Measurements from ENCODE around the gene ADCY5. TPM values are rescaled to one million over a fixed set of nuclear protein-coding genes. Genes with fewer than 3 reads are reported as not detected.

The ADCY5 gene
- total RNA-seq, 2 donors from 2014 or later = 5.6 to 7.8 TPM

GRCh38 chr3:123349566-123350435, 99.1 kb downstream of the ADCY5 start:
- no peak for TF ChIP-seq CTCF (IDR thresholded peaks at IDR 0.05)
- no peak for DNase-seq
- no peaks in the 10 kb centered on the region for H3K27me3 ChIP-seq
- no peaks in the 10 kb centered on the region for H3K36me3 ChIP-seq
- no peaks in the 10 kb centered on the region for H3K9me3 ChIP-seq
- no peak overlapping the region for H3K27ac ChIP-seq
- no peak overlapping the region for H3K9ac ChIP-seq (ENCODE audit: low read depth in 2 of 2, low read length in 2 of 2)
- H3K4me3 ChIP-seq = no peak overlapping the region
- intact Hi-C loops (cut with DNase I) = no loop called here
- H3K4me1 ChIP-seq = no peaks in the 10 kb centered on the region

- H3K4me3 ChIP-seq = no peak overlapping the region
- H3K9me3 ChIP-seq = no peaks in the 10 kb centered on the region
- H3K36me3 ChIP-seq = no peaks in the 10 kb centered on the region
- intact Hi-C loops (cut with DNase I) = no loop called here
- H3K4me1 ChIP-seq = no peaks in the 10 kb centered on the region
- H3K27me3 ChIP-seq = no peaks in the 10 kb centered on the region
- no peak for TF ChIP-seq CTCF (IDR thresholded peaks at IDR 0.05)
- no peak overlapping the region for H3K9ac ChIP-seq (ENCODE audit: low read depth in 2 of 2, low read length in 2 of 2)
- no peak overlapping the region for H3K27ac ChIP-seq
- DNase-seq = no peak
Measured at GRCh38 chr3:123349201-123349535, 99.7 kb downstream of the ADCY5 start.

- intact Hi-C loops (cut with DNase I) = no loop called here
- H3K9ac ChIP-seq (ENCODE audit: low read depth in 2 of 2, low read length in 2 of 2) = no peak overlapping the region
- no peak for TF ChIP-seq CTCF (IDR thresholded peaks at IDR 0.05)
- no peak overlapping the region for H3K4me3 ChIP-seq
- H3K4me1 ChIP-seq = no peaks in the 10 kb centered on the region
- H3K27ac ChIP-seq = no peak overlapping the region
- H3K36me3 ChIP-seq = no peaks in the 10 kb centered on the region
- no peaks in the 10 kb centered on the region for H3K27me3 ChIP-seq
- H3K9me3 ChIP-seq = no peaks in the 10 kb centered on the region
- no peak for DNase-seq
Measured at GRCh38 chr3:123348471-123349200, 100.3 kb downstream of the ADCY5 start.

- no peaks in the 10 kb centered on the region for H3K4me1 ChIP-seq
- no peak for TF ChIP-seq CTCF (IDR thresholded peaks at IDR 0.05)
- no peak overlapping the region for H3K4me3 ChIP-seq
- no peaks in the 10 kb centered on the region for H3K9me3 ChIP-seq
- H3K27ac ChIP-seq = no peak overlapping the region
- no peak overlapping the region for H3K9ac ChIP-seq (ENCODE audit: low read depth in 2 of 2, low read length in 2 of 2)
- no peaks in the 10 kb centered on the region for H3K36me3 ChIP-seq
- no peak for DNase-seq
- no peaks in the 10 kb centered on the region for H3K27me3 ChIP-seq
- intact Hi-C loops (cut with DNase I) = no loop called here
Measured at GRCh38 chr3:123347691-123348264, 101.1 kb downstream of the ADCY5 start.

- DNase-seq = no peak
- H3K27ac ChIP-seq = no peak overlapping the region
- no peaks in the 10 kb centered on the region for H3K27me3 ChIP-seq
- no peak for TF ChIP-seq CTCF (IDR thresholded peaks at IDR 0.05)
- no peak overlapping the region for H3K9ac ChIP-seq (ENCODE audit: low read depth in 2 of 2, low read length in 2 of 2)
- H3K4me1 ChIP-seq = no peaks in the 10 kb centered on the region
- no peaks in the 10 kb centered on the region for H3K9me3 ChIP-seq
- intact Hi-C loops (cut with DNase I) = no loop called here
- H3K4me3 ChIP-seq = no peak overlapping the region
- no peaks in the 10 kb centered on the region for H3K36me3 ChIP-seq
Measured at GRCh38 chr3:123347205-123347604, 101.7 kb downstream of the ADCY5 start.
